NCI-H2196 treated with DMSO at 0.1 percent for 48 hours (cell line): ENCODE data around the gene N4BP3.
A peak's percentile ranks its signal among the peaks of the same experiment; 100 is the strongest.
"Not testable (repeated sequence)": the region's sequence is repeated elsewhere in the genome, so short reads cannot be mapped to it uniquely, and the experiment has no call there.

Source experiments
- DNase-seq: peaks from one replicate; lab custom pipeline; 2025; ENCODE audit not compliant: unreplicated experiment; lab: John Stamatoyannopoulos, UW

N4BP3 gene

GRCh38 chr5:178121391-178122276, 8.3 kb downstream of the N4BP3 start:
- peak; percentile 61 for DNase-seq

GRCh38 chr5:178122346-178122745, 9.0 kb downstream of the N4BP3 start:
- DNase-seq = no peak

GRCh38 chr5:178123094-178123965, 10.0 kb downstream of the N4BP3 start:
- no peak for DNase-seq

- no peak for DNase-seq
Measured at GRCh38 chr5:178123966-178124925, 10.9 kb downstream of the N4BP3 start.

- DNase-seq = no peak
Measured at GRCh38 chr5:178125253-178125906, 12.0 kb downstream of the N4BP3 start.

GRCh38 chr5:178126556-178126955, 13.2 kb downstream of the N4BP3 start:
- no peak for DNase-seq

GRCh38 chr5:178127300-178128009, 14.1 kb downstream of the N4BP3 start:
- not testable (repeated sequence) for DNase-seq

GRCh38 chr5:178129296-178129695, 16.0 kb downstream of the N4BP3 start:
- no peak for DNase-seq

- not testable (repeated sequence) for DNase-seq
Measured at GRCh38 chr5:178130234-178130575, 16.9 kb downstream of the N4BP3 start.

GRCh38 chr5:178130576-178131445, 17.5 kb downstream of the N4BP3 start, which contains the start of gene RMND5B:
TSS of gene RMND5B (plus strand) at chr5:178131014. CDS start at chr5:178138120, 7,106 bp downstream.
- DNase-seq = peak; percentile 63

- DNase-seq = no peak
Measured at GRCh38 chr5:178131446-178131996, 18.2 kb downstream of the N4BP3 start.

GRCh38 chr5:178136990-178137389, 23.7 kb downstream of the N4BP3 start:
- DNase-seq = no peak

GRCh38 chr5:178137991-178138390, 24.7 kb downstream of the N4BP3 start:
- no peak for DNase-seq

GRCh38 chr5:178141550-178141949, 28.2 kb downstream of the N4BP3 start:
- no peak for DNase-seq

- DNase-seq = no peak
Measured at GRCh38 chr5:178142642-178143041, 29.3 kb downstream of the N4BP3 start.

- DNase-seq = no peak
Measured at GRCh38 chr5:178143246-178143645, 29.9 kb downstream of the N4BP3 start.

GRCh38 chr5:178143901-178144300, 30.6 kb downstream of the N4BP3 start:
- no peak for DNase-seq
